Stimulated activated CD8-positive, alpha-beta memory T cell treated with anti-CD3 and anti-CD28 coated beads, Interleukin-15, amount 100 ng/mL, for 24 hours (primary cell): Measurements from ENCODE around the gene C15orf62.

Experiments
- DNase-seq: peaks from one replicate; pipeline ENCODE4 v3.0.0-alpha.2; 2020; ENCODE audit warnings: low read depth

Gene C15orf62

DNA sequence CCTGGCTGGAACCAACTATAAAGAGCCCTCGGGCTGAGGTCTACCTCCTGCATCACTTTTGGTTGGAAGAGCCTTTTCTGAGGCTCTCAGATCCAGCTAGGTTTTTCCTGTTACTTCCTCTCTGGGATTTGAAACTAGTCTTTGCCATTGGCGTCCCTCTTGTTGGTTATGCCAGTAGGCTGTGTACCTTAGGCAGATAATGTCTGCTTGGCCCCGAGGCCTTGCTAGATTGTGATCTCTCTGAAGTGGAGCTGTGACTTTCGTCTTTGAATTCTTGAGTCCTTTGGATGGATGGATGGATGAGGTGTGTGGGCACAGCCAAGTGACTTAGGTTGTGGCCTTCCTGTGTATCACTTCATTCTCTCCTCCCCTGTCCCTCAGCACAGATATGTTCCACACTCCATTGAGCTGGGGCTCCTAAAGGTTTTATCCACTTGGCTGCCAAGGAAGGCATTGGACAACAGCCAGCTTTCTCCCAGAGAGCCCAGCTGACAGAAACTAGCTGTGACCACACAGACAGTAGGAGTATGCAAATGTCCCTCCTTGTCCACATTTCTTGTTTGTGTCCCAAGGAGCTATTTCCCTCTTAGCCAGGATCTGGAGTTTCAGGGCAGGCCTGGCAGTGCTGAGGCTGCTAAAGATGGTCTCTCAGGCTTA, 45.4 kb downstream of the C15orf62 start:
- DNase-seq: no peak

DNA sequence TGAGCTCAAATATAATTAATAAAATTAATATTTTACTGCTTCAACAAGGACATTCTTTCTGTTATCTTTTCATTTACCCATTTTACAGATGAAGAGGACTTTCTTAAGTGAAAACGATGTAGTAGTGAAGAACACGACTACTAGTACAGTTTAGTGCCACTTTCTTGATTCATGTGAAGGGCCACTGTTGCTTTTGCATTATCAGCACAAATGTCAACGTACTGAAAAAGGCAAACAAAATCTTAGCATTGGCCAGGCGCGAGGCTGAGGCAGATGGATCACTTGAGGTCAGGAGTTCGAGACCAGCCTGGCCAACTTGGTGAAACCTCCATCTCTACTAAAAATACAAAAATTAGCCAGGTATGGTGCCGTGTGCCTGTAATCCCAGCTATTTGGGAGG, 49.3 kb downstream of the C15orf62 start:
- DNase-seq: no peak

DNA sequence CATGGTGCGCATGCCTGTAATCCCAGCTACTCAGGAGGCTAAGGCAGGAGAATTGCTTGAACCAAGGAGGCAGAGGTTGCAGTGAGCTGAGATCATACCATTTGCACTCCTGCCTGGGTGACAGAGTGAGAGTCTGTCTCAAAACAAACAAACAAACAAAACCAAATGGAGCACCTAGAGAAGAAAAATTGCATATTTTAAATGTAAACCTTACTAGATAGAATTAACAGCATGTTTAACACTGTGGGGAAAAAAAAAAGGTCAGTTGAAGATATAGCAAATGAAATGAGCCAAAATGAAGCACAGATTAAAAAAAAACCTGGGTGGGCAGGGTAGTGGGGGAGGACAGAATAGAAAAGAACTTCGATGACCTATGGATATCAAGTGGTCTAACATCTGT, 51.4 kb downstream of the C15orf62 start:
- DNase-seq: no peak
